ENCODE data around the gene TICAM2.

GRCh38 chr5:115541611-115542010 lies 60.7 kb downstream of the TICAM2 start:
- TF ChIP-seq POLR2A (IDR thresholded peaks at IDR 0.05), result no peak
- TF ChIP-seq CTCF (IDR thresholded peaks at IDR 0.05), result no peak

Measured in breast epithelium (tissue), 3 donors.